Prostate gland (tissue), 2 donors: ENCODE data around the gene HNRNPLL.

Source experiments
- CTCF ChIP-seq, 4 experiments: fragments of 200-600 bp in 2 of 4; fragments of 450-650 bp in 2 of 4; sonication (generic) in 2 of 4; IDR thresholded peaks; 1 replicate in 3 of 4; 2 replicates in 1 of 4; pipeline ENCODE4 v1.5.1; 2016 to 2019; ENCODE audit warnings: antibody characterized with exemption in 4 of 4, mild to moderate bottlenecking in 2 of 4, moderate library complexity in 2 of 4
- POLR2A ChIP-seq: fragments of 450-650 bp; IDR thresholded peaks from one replicate; pipeline ENCODE4 v1.6.1; 2016; ENCODE audit warnings: antibody characterized with exemption, mild to moderate bottlenecking

GRCh38 chr2:38521835-38522234 is 80.9 kb downstream of the HNRNPLL start:
- no peak for TF ChIP-seq POLR2A
- TF ChIP-seq CTCF (IDR thresholded peaks at IDR 0.05), result no peak
